ENCODE results near the gene INSIG1. TPM values are rescaled to one million over a fixed set of nuclear protein-coding genes. Genes with fewer than 3 reads are reported as not detected.

INSIG1 gene
- total RNA-seq, 1 experiment from 2014 or later, result 32.3 TPM

DNA sequence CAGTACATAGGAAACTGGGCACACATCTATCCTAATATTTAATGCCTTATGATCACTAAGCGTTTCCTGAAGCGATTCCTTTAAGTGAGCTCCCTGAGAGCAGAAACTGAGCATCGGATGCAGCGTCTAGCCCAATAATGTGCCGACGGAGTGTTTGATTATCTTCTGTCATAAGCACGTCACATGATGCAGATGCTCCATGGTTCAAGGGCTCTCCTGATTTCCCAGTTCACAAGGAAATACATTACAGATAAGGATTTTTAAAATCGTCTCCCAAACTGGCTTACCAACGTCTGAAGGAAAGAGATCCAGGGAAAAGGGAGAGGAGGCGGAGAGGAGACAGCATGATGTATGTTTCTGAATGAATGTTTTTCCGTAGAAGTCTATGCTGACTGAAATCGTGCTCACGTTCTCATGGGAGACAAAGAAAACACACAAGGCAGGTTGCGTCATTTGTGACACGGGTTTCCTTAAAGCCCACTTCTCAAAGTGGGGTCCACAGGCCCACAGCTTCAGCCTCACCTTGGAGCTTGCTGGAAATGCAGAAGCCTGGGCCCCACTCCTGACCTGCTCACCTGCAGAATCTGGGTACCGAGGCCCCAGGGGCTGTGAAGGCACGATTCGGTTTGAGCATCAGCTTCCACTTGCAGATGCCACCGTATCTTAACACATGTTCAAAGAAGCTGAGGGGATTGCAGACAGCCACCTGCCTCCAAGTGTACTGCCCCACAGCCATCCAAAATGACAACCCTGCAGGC lies 21.5 kb upstream of the INSIG1 start (continued):
- TF ChIP-seq, protein P1, sequence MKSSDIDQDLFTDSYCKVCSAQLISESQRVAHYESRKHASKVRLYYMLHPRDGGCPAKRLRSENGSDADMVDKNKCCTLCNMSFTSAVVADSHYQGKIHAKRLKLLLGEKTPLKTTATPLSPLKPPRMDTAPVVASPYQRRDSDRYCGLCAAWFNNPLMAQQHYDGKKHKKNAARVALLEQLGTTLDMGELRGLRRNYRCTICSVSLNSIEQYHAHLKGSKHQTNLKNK (CRISPR knock-in tag; IDR thresholded peaks at IDR 0.05), result no peak

DNA sequence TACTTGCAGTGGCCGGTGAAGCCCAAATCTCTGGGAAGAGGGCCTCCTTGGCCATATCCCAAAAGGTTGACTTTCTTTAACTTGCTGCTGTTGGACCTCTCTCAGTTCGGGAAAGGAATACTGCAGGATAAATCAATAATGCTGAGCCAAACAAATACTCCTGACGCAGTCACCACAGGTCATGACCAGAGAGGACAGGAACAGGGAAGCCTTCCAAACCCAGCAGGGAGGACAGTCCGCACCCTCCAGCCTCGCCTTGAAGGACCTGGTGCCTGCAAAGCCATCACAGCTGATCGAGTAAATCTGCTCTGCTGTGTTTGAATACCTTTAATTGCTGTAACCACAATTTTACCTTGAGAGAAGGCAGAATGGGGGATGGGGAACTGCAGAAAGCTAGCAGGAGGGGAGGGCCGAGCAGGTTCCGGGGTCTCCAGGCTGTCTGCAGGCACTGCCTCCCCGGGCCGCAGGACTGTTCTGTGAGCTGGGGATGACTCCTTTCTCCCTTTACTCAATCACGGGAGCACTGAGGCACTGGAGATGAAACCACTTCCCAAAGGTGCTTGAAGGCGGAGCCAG lies 20.8 kb upstream of the INSIG1 start:
- ChIA-PET POLR2A (no interaction called here), CTCF (no interaction called here)
- Mint-ChIP-seq H3K4me1 (peaks cover 20% of the 10 kb centered on the region), H3K9me3 (peaks cover 7% of the 10 kb centered on the region; the same call in 1 of the 2 replicates), H3K36me3 (no peaks in the 10 kb centered on the region), H3K27me3 (ENCODE audit: low read depth) (no peaks in the 10 kb centered on the region), H3K27ac (no peak overlapping the region), H3K4me3 (no peak overlapping the region)
- ATAC-seq (no peak), DNase-seq (ENCODE audit: low spot score) (no peak)
- TF ChIP-seq EMX1 (CRISPR knock-in tag; IDR thresholded peaks at IDR 0.05), result no peak
- 0 out of 2 replicates have a peak, but pooled peaks have one; percentile 29 for TF ChIP-seq ZNF263 (CRISPR knock-in tag; IDR thresholded peaks at IDR 0.05; ENCODE audit: low read depth)

DNA sequence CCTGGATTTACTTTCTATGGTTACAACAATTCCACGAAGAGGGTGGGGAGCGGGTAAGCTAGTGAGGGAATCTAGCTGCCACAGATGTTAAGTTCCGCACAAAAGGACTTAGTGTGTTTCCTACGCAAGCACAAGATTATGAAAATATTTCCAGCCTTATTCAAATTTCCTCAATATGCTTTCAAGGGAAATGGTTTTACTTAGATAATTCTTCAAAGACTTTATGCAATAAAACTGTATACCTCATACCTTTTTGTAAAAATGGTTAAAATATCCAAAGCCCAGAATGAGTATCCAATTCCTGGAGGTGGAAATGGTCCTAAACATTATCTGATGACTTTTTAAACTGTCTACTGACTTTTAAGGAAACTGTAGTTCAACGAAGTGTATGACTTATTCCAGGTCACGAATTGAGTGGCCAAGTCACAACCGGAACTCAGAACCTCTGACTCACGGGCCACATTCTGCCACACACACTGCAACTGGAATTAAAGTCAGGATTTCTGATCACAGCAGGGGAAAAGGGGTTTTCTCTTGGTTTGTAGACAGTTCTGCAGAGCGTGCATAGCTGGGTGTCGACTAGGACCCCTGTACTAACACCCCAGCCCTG lies 20.2 kb upstream of the INSIG1 start:
- no peak overlapping the region for H3K4me3 Mint-ChIP-seq
- DNase-seq (ENCODE audit: low spot score) (no peak), ATAC-seq (no peak)
- H3K27me3 Mint-ChIP-seq (ENCODE audit: low read depth), result no peaks in the 10 kb centered on the region
- ChIA-PET POLR2A (no interaction called here), CTCF (no interaction called here)
- H3K27ac Mint-ChIP-seq, result no peak overlapping the region
- peaks cover 20% of the 10 kb centered on the region for H3K4me1 Mint-ChIP-seq
- no peaks in the 10 kb centered on the region for H3K36me3 Mint-ChIP-seq
- peaks cover 7% of the 10 kb centered on the region; the same call in 1 of the 2 replicates for H3K9me3 Mint-ChIP-seq
- no peak for TF ChIP-seq SMAD3 (CRISPR knock-in tag; IDR thresholded peaks at IDR 0.05; ENCODE audit: borderline replicate concordance)
- TF ChIP-seq, protein P2, sequence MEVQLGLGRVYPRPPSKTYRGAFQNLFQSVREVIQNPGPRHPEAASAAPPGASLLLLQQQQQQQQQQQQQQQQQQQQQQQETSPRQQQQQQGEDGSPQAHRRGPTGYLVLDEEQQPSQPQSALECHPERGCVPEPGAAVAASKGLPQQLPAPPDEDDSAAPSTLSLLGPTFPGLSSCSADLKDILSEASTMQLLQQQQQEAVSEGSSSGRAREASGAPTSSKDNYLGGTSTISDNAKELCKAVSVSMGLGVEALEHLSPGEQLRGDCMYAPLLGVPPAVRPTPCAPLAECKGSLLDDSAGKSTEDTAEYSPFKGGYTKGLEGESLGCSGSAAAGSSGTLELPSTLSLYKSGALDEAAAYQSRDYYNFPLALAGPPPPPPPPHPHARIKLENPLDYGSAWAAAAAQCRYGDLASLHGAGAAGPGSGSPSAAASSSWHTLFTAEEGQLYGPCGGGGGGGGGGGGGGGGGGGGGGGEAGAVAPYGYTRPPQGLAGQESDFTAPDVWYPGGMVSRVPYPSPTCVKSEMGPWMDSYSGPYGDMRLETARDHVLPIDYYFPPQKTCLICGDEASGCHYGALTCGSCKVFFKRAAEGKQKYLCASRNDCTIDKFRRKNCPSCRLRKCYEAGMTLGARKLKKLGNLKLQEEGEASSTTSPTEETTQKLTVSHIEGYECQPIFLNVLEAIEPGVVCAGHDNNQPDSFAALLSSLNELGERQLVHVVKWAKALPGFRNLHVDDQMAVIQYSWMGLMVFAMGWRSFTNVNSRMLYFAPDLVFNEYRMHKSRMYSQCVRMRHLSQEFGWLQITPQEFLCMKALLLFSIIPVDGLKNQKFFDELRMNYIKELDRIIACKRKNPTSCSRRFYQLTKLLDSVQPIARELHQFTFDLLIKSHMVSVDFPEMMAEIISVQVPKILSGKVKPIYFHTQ (CRISPR knock-in tag; IDR thresholded peaks at IDR 0.05), result no peak
- TF ChIP-seq, protein P3, sequence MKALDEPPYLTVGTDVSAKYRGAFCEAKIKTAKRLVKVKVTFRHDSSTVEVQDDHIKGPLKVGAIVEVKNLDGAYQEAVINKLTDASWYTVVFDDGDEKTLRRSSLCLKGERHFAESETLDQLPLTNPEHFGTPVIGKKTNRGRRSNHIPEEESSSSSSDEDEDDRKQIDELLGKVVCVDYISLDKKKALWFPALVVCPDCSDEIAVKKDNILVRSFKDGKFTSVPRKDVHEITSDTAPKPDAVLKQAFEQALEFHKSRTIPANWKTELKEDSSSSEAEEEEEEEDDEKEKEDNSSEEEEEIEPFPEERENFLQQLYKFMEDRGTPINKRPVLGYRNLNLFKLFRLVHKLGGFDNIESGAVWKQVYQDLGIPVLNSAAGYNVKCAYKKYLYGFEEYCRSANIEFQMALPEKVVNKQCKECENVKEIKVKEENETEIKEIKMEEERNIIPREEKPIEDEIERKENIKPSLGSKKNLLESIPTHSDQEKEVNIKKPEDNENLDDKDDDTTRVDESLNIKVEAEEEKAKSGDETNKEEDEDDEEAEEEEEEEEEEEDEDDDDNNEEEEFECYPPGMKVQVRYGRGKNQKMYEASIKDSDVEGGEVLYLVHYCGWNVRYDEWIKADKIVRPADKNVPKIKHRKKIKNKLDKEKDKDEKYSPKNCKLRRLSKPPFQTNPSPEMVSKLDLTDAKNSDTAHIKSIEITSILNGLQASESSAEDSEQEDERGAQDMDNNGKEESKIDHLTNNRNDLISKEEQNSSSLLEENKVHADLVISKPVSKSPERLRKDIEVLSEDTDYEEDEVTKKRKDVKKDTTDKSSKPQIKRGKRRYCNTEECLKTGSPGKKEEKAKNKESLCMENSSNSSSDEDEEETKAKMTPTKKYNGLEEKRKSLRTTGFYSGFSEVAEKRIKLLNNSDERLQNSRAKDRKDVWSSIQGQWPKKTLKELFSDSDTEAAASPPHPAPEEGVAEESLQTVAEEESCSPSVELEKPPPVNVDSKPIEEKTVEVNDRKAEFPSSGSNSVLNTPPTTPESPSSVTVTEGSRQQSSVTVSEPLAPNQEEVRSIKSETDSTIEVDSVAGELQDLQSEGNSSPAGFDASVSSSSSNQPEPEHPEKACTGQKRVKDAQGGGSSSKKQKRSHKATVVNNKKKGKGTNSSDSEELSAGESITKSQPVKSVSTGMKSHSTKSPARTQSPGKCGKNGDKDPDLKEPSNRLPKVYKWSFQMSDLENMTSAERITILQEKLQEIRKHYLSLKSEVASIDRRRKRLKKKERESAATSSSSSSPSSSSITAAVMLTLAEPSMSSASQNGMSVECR (CRISPR knock-in tag; IDR thresholded peaks at IDR 0.05; ENCODE audit: borderline replicate concordance), result no peak
- TF ChIP-seq NR1H2 (CRISPR knock-in tag; IDR thresholded peaks at IDR 0.05), result no peak
- TF ChIP-seq, protein P4, sequence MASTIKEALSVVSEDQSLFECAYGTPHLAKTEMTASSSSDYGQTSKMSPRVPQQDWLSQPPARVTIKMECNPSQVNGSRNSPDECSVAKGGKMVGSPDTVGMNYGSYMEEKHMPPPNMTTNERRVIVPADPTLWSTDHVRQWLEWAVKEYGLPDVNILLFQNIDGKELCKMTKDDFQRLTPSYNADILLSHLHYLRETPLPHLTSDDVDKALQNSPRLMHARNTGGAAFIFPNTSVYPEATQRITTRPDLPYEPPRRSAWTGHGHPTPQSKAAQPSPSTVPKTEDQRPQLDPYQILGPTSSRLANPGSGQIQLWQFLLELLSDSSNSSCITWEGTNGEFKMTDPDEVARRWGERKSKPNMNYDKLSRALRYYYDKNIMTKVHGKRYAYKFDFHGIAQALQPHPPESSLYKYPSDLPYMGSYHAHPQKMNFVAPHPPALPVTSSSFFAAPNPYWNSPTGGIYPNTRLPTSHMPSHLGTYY (CRISPR knock-in tag; IDR thresholded peaks at IDR 0.05), result no peak
- TF ChIP-seq, protein P5, sequence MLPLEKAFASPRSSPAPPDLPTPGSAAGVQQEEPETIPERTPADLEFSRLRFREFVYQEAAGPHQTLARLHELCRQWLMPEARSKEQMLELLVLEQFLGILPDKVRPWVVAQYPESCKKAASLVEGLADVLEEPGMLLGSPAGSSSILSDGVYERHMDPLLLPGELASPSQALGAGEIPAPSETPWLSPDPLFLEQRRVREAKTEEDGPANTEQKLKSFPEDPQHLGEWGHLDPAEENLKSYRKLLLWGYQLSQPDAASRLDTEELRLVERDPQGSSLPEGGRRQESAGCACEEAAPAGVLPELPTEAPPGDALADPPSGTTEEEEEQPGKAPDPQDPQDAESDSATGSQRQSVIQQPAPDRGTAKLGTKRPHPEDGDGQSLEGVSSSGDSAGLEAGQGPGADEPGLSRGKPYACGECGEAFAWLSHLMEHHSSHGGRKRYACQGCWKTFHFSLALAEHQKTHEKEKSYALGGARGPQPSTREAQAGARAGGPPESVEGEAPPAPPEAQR (CRISPR knock-in tag; IDR thresholded peaks at IDR 0.05), result no peak
- TF ChIP-seq PRRX2 (CRISPR knock-in tag; IDR thresholded peaks at IDR 0.05), result no peak
- no peak for TF ChIP-seq HMGA2 (CRISPR knock-in tag; IDR thresholded peaks at IDR 0.05)
- TF ChIP-seq TEAD1 (CRISPR knock-in tag; IDR thresholded peaks at IDR 0.05), result no peak
- TF ChIP-seq, protein P6, sequence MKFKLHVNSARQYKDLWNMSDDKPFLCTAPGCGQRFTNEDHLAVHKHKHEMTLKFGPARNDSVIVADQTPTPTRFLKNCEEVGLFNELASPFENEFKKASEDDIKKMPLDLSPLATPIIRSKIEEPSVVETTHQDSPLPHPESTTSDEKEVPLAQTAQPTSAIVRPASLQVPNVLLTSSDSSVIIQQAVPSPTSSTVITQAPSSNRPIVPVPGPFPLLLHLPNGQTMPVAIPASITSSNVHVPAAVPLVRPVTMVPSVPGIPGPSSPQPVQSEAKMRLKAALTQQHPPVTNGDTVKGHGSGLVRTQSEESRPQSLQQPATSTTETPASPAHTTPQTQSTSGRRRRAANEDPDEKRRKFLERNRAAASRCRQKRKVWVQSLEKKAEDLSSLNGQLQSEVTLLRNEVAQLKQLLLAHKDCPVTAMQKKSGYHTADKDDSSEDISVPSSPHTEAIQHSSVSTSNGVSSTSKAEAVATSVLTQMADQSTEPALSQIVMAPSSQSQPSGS (CRISPR knock-in tag; IDR thresholded peaks at IDR 0.05; ENCODE audit: borderline replicate concordance, low read depth), result no peak
- TF ChIP-seq, protein P7, sequence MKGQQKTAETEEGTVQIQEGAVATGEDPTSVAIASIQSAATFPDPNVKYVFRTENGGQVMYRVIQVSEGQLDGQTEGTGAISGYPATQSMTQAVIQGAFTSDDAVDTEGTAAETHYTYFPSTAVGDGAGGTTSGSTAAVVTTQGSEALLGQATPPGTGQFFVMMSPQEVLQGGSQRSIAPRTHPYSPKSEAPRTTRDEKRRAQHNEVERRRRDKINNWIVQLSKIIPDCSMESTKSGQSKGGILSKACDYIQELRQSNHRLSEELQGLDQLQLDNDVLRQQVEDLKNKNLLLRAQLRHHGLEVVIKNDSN (CRISPR knock-in tag; IDR thresholded peaks at IDR 0.05), result no peak
- TF ChIP-seq ZNF219 (CRISPR knock-in tag; IDR thresholded peaks at IDR 0.05; ENCODE audit: borderline replicate concordance), result no peak
- TF ChIP-seq, protein P8, sequence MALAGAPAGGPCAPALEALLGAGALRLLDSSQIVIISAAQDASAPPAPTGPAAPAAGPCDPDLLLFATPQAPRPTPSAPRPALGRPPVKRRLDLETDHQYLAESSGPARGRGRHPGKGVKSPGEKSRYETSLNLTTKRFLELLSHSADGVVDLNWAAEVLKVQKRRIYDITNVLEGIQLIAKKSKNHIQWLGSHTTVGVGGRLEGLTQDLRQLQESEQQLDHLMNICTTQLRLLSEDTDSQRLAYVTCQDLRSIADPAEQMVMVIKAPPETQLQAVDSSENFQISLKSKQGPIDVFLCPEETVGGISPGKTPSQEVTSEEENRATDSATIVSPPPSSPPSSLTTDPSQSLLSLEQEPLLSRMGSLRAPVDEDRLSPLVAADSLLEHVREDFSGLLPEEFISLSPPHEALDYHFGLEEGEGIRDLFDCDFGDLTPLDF (CRISPR knock-in tag; IDR thresholded peaks at IDR 0.05), result no peak

All from WTC11 (cell line).